ENCODE results near the gene PVRIG. TPM values are rescaled to one million over a fixed set of nuclear protein-coding genes. Genes with fewer than 3 reads are reported as not detected.
"Not testable (repeated sequence)": the region's sequence is repeated elsewhere in the genome, so short reads cannot be mapped to it uniquely, and the experiment has no call there.

PVRIG gene
- total and polyA plus RNA-seq, 4 experiments from 2014 or later = 68.2 to 87.3 (median 81.3) TPM

GRCh38 chr7:100223376-100223927 is 3.7 kb downstream of the PVRIG start:
- H3K36me3 Mint-ChIP-seq = peaks cover 4 to 45% of the 10 kb centered on the region in 2 donors
- intact Hi-C loops (cut with micrococcal nuclease) = loop anchor here (5.0 kb wide), 1 partner anchor 306 kb away; the partner anchor contains the start of gene TRIM4
- DNase-seq; H3K27me3 Mint-ChIP-seq; H3K9me3 Mint-ChIP-seq; H3K4me3 ChIP-seq (ENCODE audit: low read length in 2 of 2); H3K36me3 ChIP-seq (ENCODE audit: insufficient read depth, low read length); H3K9me3 ChIP-seq (ENCODE audit: control insufficient read depth in 1 of 2, low read length in 2 of 2); H3K27me3 ChIP-seq (ENCODE audit: insufficient read depth, low read length): not testable (repeated sequence)
- peak overlapping the region; percentile 4 to 96 (median 58) for H3K4me3 Mint-ChIP-seq
- POLR2A ChIA-PET (ENCODE audit: partially characterized antibody) = interaction anchor here (2.9 to 4.3 kb wide), 2 partner anchors 14 to 15 kb away, joined by 7 to 29 read pairs; no protein-coding TSS in a partner anchor
- H3K4me1 Mint-ChIP-seq = peaks cover 20 to 79% (median 50%) of the 10 kb centered on the region in 4 donors
- peak overlapping the region; percentile 76 to 99 (median 98) for H3K27ac Mint-ChIP-seq
- peaks cover 65% of the 10 kb centered on the region for H3K4me1 ChIP-seq (ENCODE audit: insufficient read depth, low read length)
- CTCF ChIA-PET (ENCODE audit: partially characterized antibody) = interaction anchor here (0.9 to 1.9 kb wide), 2 partner anchors 49 to 91 kb away, joined by 4 read pairs; no protein-coding TSS in a partner anchor
- H3K27ac ChIP-seq (ENCODE audit: low read depth, low read length) = peak overlapping the region; percentile 90

GRCh38 chr7:100224891-100225290 is 5.1 kb downstream of the PVRIG start:
- Mint-ChIP-seq H3K36me3 (peaks cover 4 to 40% of the 10 kb centered on the region in 2 donors), H3K4me1 (peaks cover 12 to 77% (median 42%) of the 10 kb centered on the region in 4 donors), H3K4me3 (peak overlapping the region in 3 of 8 donors; percentile 3 to 12 (median 6)), H3K27ac (peak overlapping the region in 6 of 7 donors; percentile 50 to 99 (median 82))
- H3K9me3 Mint-ChIP-seq; H3K9me3 ChIP-seq (ENCODE audit: control insufficient read depth in 1 of 2, low read length in 2 of 2); H3K27ac ChIP-seq (ENCODE audit: low read depth, low read length); H3K36me3 ChIP-seq (ENCODE audit: insufficient read depth, low read length); H3K27me3 Mint-ChIP-seq; H3K4me3 ChIP-seq (ENCODE audit: low read length in 2 of 2); DNase-seq; H3K27me3 ChIP-seq (ENCODE audit: insufficient read depth, low read length); POLR2A ChIA-PET (ENCODE audit: partially characterized antibody); CTCF ChIA-PET (ENCODE audit: partially characterized antibody): not testable (repeated sequence)
- H3K4me1 ChIP-seq (ENCODE audit: insufficient read depth, low read length) = peaks cover 53% of the 10 kb centered on the region
- intact Hi-C loops (cut with micrococcal nuclease) = loop anchor here (5.0 kb wide), 1 partner anchor 308 kb away; the partner anchor contains the start of gene TRIM4

GRCh38 chr7:100234660-100235317 is 15.0 kb downstream of the PVRIG start:
- H3K9me3 Mint-ChIP-seq; DNase-seq; H3K36me3 ChIP-seq (ENCODE audit: insufficient read depth, low read length); H3K27me3 Mint-ChIP-seq; H3K4me3 Mint-ChIP-seq; H3K4me1 ChIP-seq (ENCODE audit: insufficient read depth, low read length); intact Hi-C loops (cut with micrococcal nuclease); H3K27me3 ChIP-seq (ENCODE audit: insufficient read depth, low read length); H3K4me3 ChIP-seq (ENCODE audit: low read length in 2 of 2); H3K9me3 ChIP-seq (ENCODE audit: control insufficient read depth in 1 of 2, low read length in 2 of 2); H3K27ac ChIP-seq (ENCODE audit: low read depth, low read length): not testable (repeated sequence)
- CTCF ChIA-PET (ENCODE audit: partially characterized antibody) = interaction anchor here (1.4 kb wide), 1 partner anchor 102 kb away, joined by 4 read pairs; no protein-coding TSS in a partner anchor
- H3K4me1 Mint-ChIP-seq = peaks cover 11 to 35% (median 16%) of the 10 kb centered on the region in 4 donors
- H3K36me3 Mint-ChIP-seq = peaks cover 7 to 14% of the 10 kb centered on the region in 2 donors
- peak overlapping the region; percentile 28 to 90 (median 67) for H3K27ac Mint-ChIP-seq
- POLR2A ChIA-PET (ENCODE audit: partially characterized antibody) = interaction anchor here (1.1 to 2.2 kb wide), 2 partner anchors 14 to 25 kb away, joined by 3 to 15 read pairs; no protein-coding TSS in a partner anchor

- intact Hi-C loops (cut with micrococcal nuclease) = not testable (repeated sequence)
Observed at GRCh38 chr7:100239975-100240374, 20.2 kb downstream of the PVRIG start.

GRCh38 chr7:100243385-100243784 is 23.6 kb downstream of the PVRIG start:
- H3K36me3 ChIP-seq (ENCODE audit: insufficient read depth, low read length); H3K27me3 ChIP-seq (ENCODE audit: insufficient read depth, low read length); H3K9me3 Mint-ChIP-seq; H3K4me1 ChIP-seq (ENCODE audit: insufficient read depth, low read length); H3K27me3 Mint-ChIP-seq; H3K4me3 ChIP-seq (ENCODE audit: low read length in 2 of 2); H3K27ac ChIP-seq (ENCODE audit: low read depth, low read length); H3K9me3 ChIP-seq (ENCODE audit: control insufficient read depth in 1 of 2, low read length in 2 of 2); POLR2A ChIA-PET (ENCODE audit: partially characterized antibody); H3K36me3 Mint-ChIP-seq; intact Hi-C loops (cut with micrococcal nuclease): not testable (repeated sequence)
- Mint-ChIP-seq H3K4me1 (peaks cover 10 to 33% (median 15%) of the 10 kb centered on the region in 4 donors), H3K4me3 (peak overlapping the region in 3 of 8 donors; percentile 7 to 75 (median 39)), H3K27ac (peak overlapping the region in 5 of 7 donors; percentile 31 to 94 (median 61))
- DNase-seq = peak in 4 of 5 donors; percentile 16 to 71 (median 26)
- CTCF ChIA-PET (ENCODE audit: partially characterized antibody) = interaction anchor here (1.0 kb wide), 1 partner anchor 11 kb away, joined by 3 read pairs; no protein-coding TSS in a partner anchor

More at GRCh38 chr7:100239975-100240374, 20.2 kb downstream of the PVRIG start:
- H3K36me3 ChIP-seq (ENCODE audit: insufficient read depth, low read length); H3K9me3 ChIP-seq (ENCODE audit: control insufficient read depth in 1 of 2, low read length in 2 of 2); H3K4me1 ChIP-seq (ENCODE audit: insufficient read depth, low read length); H3K9me3 Mint-ChIP-seq; POLR2A ChIA-PET (ENCODE audit: partially characterized antibody); H3K27me3 ChIP-seq (ENCODE audit: insufficient read depth, low read length); H3K27ac ChIP-seq (ENCODE audit: low read depth, low read length); DNase-seq; H3K36me3 Mint-ChIP-seq; H3K4me3 ChIP-seq (ENCODE audit: low read length in 2 of 2); CTCF ChIA-PET (ENCODE audit: partially characterized antibody); H3K4me3 Mint-ChIP-seq; H3K27me3 Mint-ChIP-seq: not testable (repeated sequence)
- H3K4me1 Mint-ChIP-seq = peaks cover 13 to 28% (median 16%) of the 10 kb centered on the region in 4 donors
- peak overlapping the region in 1 of 7 donors; percentile 60 for H3K27ac Mint-ChIP-seq

GRCh38 chr7:100244988-100245605 is 25.3 kb downstream of the PVRIG start:
- DNase-seq; H3K4me3 Mint-ChIP-seq; H3K36me3 ChIP-seq (ENCODE audit: insufficient read depth, low read length); H3K36me3 Mint-ChIP-seq; H3K27ac ChIP-seq (ENCODE audit: low read depth, low read length); POLR2A ChIA-PET (ENCODE audit: partially characterized antibody); H3K4me3 ChIP-seq (ENCODE audit: low read length in 2 of 2); H3K9me3 Mint-ChIP-seq; H3K4me1 ChIP-seq (ENCODE audit: insufficient read depth, low read length); H3K27me3 ChIP-seq (ENCODE audit: insufficient read depth, low read length); intact Hi-C loops (cut with micrococcal nuclease); H3K27me3 Mint-ChIP-seq; H3K9me3 ChIP-seq (ENCODE audit: control insufficient read depth in 1 of 2, low read length in 2 of 2): not testable (repeated sequence)
- H3K4me1 Mint-ChIP-seq = peaks cover 7 to 28% (median 11%) of the 10 kb centered on the region in 4 donors
- H3K27ac Mint-ChIP-seq = peak overlapping the region in 1 of 7 donors; percentile 25
- CTCF ChIA-PET (ENCODE audit: partially characterized antibody) = interaction anchor here (0.7 kb wide), 2 partner anchors 100 to 257 kb away, joined by 3 read pairs; no protein-coding TSS in a partner anchor

Data from CD4-positive, alpha-beta memory T cell (primary cell).